IMR-90 (cell line): ENCODE results near the gene TATDN2. TPM values are rescaled to one million over a fixed set of nuclear protein-coding genes. Genes with fewer than 3 reads are reported as not detected.

ENCODE experiments used
- ATAC-seq: fragments of 200-7000 bp; cut with Tn5 transposase; 2 replicates; pipeline ENCODE4 v1.9.1; 2020; ENCODE audit warnings: low read depth, mild to moderate bottlenecking, moderate library complexity
- BruUV-seq: library from RNA; stranded (reverse); fragments of 400-500 nt; replicated peaks from 2 replicates; lab custom pipeline; 2021; lab: Mats Ljungman, UMichigan
- CTCF ChIA-PET: fragments of 300-600 bp; formaldehyde crosslinking; extraction: SDS; loops from one replicate; lab custom pipeline; 2021; ENCODE audit warnings: antibody characterized with exemption; lab: Yijun Ruan, JAX
- POLR2A ChIA-PET: fragments of 300-600 bp; sonication (Branson Sonifier 250); formaldehyde crosslinking; loops from one replicate; lab custom pipeline; 2022; ENCODE audit warnings: antibody characterized with exemption; ENCODE audit not compliant: unreplicated experiment; lab: Charles Lee
- DNase-seq: peaks from one replicate; pipeline ENCODE4 v3.0.0; 2013
- H2AFZ ChIP-seq: replicated peaks from 2 replicates; pipeline ENCODE3; 2013; ENCODE audit warnings: low read length, mild to moderate bottlenecking; ENCODE audit not compliant: poor library complexity
- H2AK5ac ChIP-seq: 2 replicates; pipeline ENCODE4 v1.6.1; 2013; ENCODE audit warnings: low read depth, low read length, inconsistent platforms
- H2AK9ac ChIP-seq: replicated peaks from 2 replicates; pipeline ENCODE3; 2013; ENCODE audit warnings: mild to moderate bottlenecking, low read depth, low read length, moderate library complexity; ENCODE audit not compliant: poor library complexity
- H2BK120ac ChIP-seq: 2 replicates; pipeline ENCODE4 v1.6.1; 2013; ENCODE audit warnings: low read depth, low read length, inconsistent platforms
- H2BK15ac ChIP-seq: 3 replicates; pipeline ENCODE4 v1.6.1; 2013; ENCODE audit warnings: low read depth, low read length, inconsistent platforms
- H2BK20ac ChIP-seq: 2 replicates; pipeline ENCODE4 v1.6.1; 2013; ENCODE audit warnings: low read depth, mild to moderate bottlenecking, inconsistent platforms, low read length, moderate library complexity
- H2BK5ac ChIP-seq: 2 replicates; pipeline ENCODE4 v1.6.1; 2013; ENCODE audit warnings: mild to moderate bottlenecking, low read depth, low read length, inconsistent platforms; ENCODE audit not compliant: poor library complexity, severe bottlenecking
- H3K14ac ChIP-seq: replicated peaks from 2 replicates; pipeline ENCODE4 v1.6.1; 2013; ENCODE audit warnings: low read depth, low read length, inconsistent platforms
- H3K18ac ChIP-seq: 2 replicates; pipeline ENCODE4 v1.6.1; 2013; ENCODE audit warnings: low read depth, low read length, control low read depth
- H3K23ac ChIP-seq: 2 replicates; pipeline ENCODE4 v1.6.1; 2013; ENCODE audit warnings: low read depth, low read length, inconsistent platforms
- H3K27ac ChIP-seq: 2 replicates; pipeline ENCODE4 v1.5.1; 2013; ENCODE audit warnings: mild to moderate bottlenecking, control low read depth, low read length; ENCODE audit not compliant: insufficient read depth
- H3K27me3 ChIP-seq: 2 replicates; pipeline ENCODE4 v1.6.1; 2013; ENCODE audit warnings: low read length; ENCODE audit not compliant: control insufficient read depth, insufficient read depth
- H3K36me3 ChIP-seq: 2 replicates; pipeline ENCODE4 v1.6.1; 2013; ENCODE audit warnings: low read length, mixed read lengths; ENCODE audit not compliant: control insufficient read depth, insufficient read depth
- H3K4ac ChIP-seq: 2 replicates; pipeline ENCODE4 v1.6.1; 2013; ENCODE audit warnings: low read depth, low read length, inconsistent platforms
- H3K4me1 ChIP-seq: 2 replicates; pipeline ENCODE4 v1.6.1; 2013; ENCODE audit warnings: low read length, mixed read lengths; ENCODE audit not compliant: control insufficient read depth, insufficient read depth
- H3K4me2 ChIP-seq: 2 replicates; pipeline ENCODE4 v1.6.1; 2013; ENCODE audit warnings: low read depth, mild to moderate bottlenecking, control low read depth, low read length, moderate library complexity
- H3K4me3 ChIP-seq: 2 replicates; pipeline ENCODE4 v1.5.1; 2013; ENCODE audit warnings: low read depth, mild to moderate bottlenecking, control low read depth, low read length, moderate library complexity; ENCODE audit not compliant: insufficient read depth
- H3K56ac ChIP-seq: 2 replicates; pipeline ENCODE4 v1.6.1; 2013; ENCODE audit warnings: low read length, inconsistent platforms; ENCODE audit not compliant: insufficient read depth; ENCODE audit errors: extremely low read depth
- H3K79me1 ChIP-seq, 2 experiments: 2 replicates each; pipeline ENCODE4 v1.6.1; 2013; ENCODE audit warnings: low read length in 2 of 2, inconsistent platforms in 1 of 2, low read depth in 1 of 2
- H3K9ac ChIP-seq: 2 replicates; pipeline ENCODE4 v1.6.1; 2013; ENCODE audit warnings: low read depth, low read length, control low read depth
- H3K9me1 ChIP-seq: 2 replicates; pipeline ENCODE4 v1.6.1; 2013; ENCODE audit warnings: low read length, inconsistent platforms; ENCODE audit not compliant: insufficient read depth
- H3K9me3 ChIP-seq: 2 replicates; pipeline ENCODE4 v1.6.1; 2013; ENCODE audit warnings: low read length; ENCODE audit not compliant: control insufficient read depth, insufficient read depth
- H4K20me1 ChIP-seq: 2 replicates; pipeline ENCODE4 v1.6.1; 2013; ENCODE audit warnings: low read length, inconsistent platforms; ENCODE audit not compliant: insufficient read depth
- H4K5ac ChIP-seq: 2 replicates; pipeline ENCODE4 v1.6.1; 2013; ENCODE audit warnings: mild to moderate bottlenecking, low read depth, low read length, control low read depth
- H4K8ac ChIP-seq, 2 experiments: 2 replicates each; pipeline ENCODE4 v1.6.1; 2013; ENCODE audit warnings: low read depth in 2 of 2, low read length in 2 of 2, control low read depth in 1 of 2, inconsistent platforms in 1 of 2
- H4K91ac ChIP-seq: 2 replicates; pipeline ENCODE4 v1.6.1; 2013; ENCODE audit warnings: low read depth, low read length, inconsistent platforms; ENCODE audit not compliant: insufficient read depth
- BHLHE40 ChIP-seq: fragments of 150-350 bp; IDR thresholded peaks from 2 replicates; pipeline ENCODE4 v1.6.1; 2016; ENCODE audit warnings: mild to moderate bottlenecking, low read depth, low read length
- CTCF ChIP-seq: conservative IDR thresholded peaks from 2 replicates; pipeline ENCODE4 v1.5.1; 2012; ENCODE audit warnings: mild to moderate bottlenecking, low read depth, low read length, improper control_type of control experiment
- MAZ ChIP-seq: IDR thresholded peaks from 2 replicates; pipeline ENCODE4 v1.6.1; 2012; ENCODE audit warnings: low read depth, mild to moderate bottlenecking, low read length, improper control_type of control experiment, moderate library complexity, borderline replicate concordance
- NFE2L2 ChIP-seq: fragments of 150-350 bp; IDR thresholded peaks from 2 replicates; pipeline ENCODE4 v1.6.1; 2016; ENCODE audit warnings: low read depth, mild to moderate bottlenecking, low read length
- RCOR1 ChIP-seq: IDR thresholded peaks from 2 replicates; pipeline ENCODE4 v1.6.1; 2012; ENCODE audit warnings: mild to moderate bottlenecking, low read length, improper control_type of control experiment; ENCODE audit not compliant: insufficient replicate concordance
- WGBS, 2 experiments: methylation state at CpG; one replicate each; pipeline versions ENCODE4 v1.1.5 to v1.1.7; 2013; ENCODE audit warnings: missing lambda C conversion rate in 2 of 2; ENCODE audit not compliant: insufficient read length in 1 of 2; ENCODE audit errors: extremely low coverage in 2 of 2; 5-methylcytosine and 5-hydroxymethylcytosine counted together
- dilution Hi-C: fragments of 300-500 bp; cut with HindIII; formaldehyde crosslinking; loops from one replicate; pipeline ENCODE4 v1.14.3; 2018; ENCODE audit warnings: low sequenced_read_pairs; ENCODE audit not compliant: unreplicated experiment
- in situ Hi-C: fragments of 300-500 bp; cut with MboI; formaldehyde crosslinking; loops from 3 replicates; pipeline ENCODE4 v1.14.3; 2019; ENCODE audit warnings: low sequenced_read_pairs, inconsistent platforms, mixed read lengths
- intact Hi-C: fragments of 100-400 bp; cut with micrococcal nuclease; formaldehyde crosslinking; loops from 2 replicates; pipeline ENCODE4 v1.10.0; 2022
- polyA plus RNA-seq, 3 experiments: library from polyadenylated mRNA; depleted of rRNA; stranded (reverse); fragments of >200 nt; gene quantifications; 2 replicates each; pipeline ENCODE4 v1.2.3, GENCODE V29; 2012; ENCODE audit warnings: low replicate concordance in 1 of 3
- total RNA-seq: library from RNA; depleted of rRNA; stranded (reverse); fragments of >200 nt; gene quantifications from 2 replicates; pipeline ENCODE4 v1.2.3, GENCODE V29; 2012

The TATDN2 gene
- total and polyA plus RNA-seq, 2 of the 4 experiments (the other 2 are of a cell fraction), result 9.0 to 18.8 TPM

GRCh38 chr3:10251006-10251405, 2.7 kb downstream of the TATDN2 start:
- Histone ChIP-seq H2BK5ac (no peak overlapping the region), H3K14ac (0 out of 2 replicates have a peak overlapping the region, but pooled peaks have one; percentile 21), H2AK5ac (no peak overlapping the region), H3K36me3 (peaks cover 19% of the 10 kb centered on the region), H4K20me1 (peaks cover 32% of the 10 kb centered on the region), H3K9me3 (no peaks in the 10 kb centered on the region), H4K91ac (no peak overlapping the region), H4K8ac (no peak overlapping the region), H3K4me3 (no peak overlapping the region), H3K18ac (no peak overlapping the region), H2BK15ac (no peak overlapping the region), H2AK9ac (no peak overlapping the region), H3K27ac (no peak overlapping the region), H3K27me3 (no peaks in the 10 kb centered on the region), H3K4ac (no peak overlapping the region), H4K5ac (no peak overlapping the region), H3K23ac (peak overlapping the region; percentile 56; the same call in 1 of the 2 replicates), H3K56ac (no peak overlapping the region), H3K9me1 (peaks cover 19% of the 10 kb centered on the region), H3K4me1 (peaks cover 5% of the 10 kb centered on the region; the same call in 1 of the 2 replicates), H2BK20ac (no peak overlapping the region), H2BK120ac (no peak overlapping the region), H3K4me2 (peak overlapping the region; percentile 93; the same call in 1 of the 2 replicates), H3K79me1 (peaks cover 38 to 68% of the 10 kb centered on the region in 2 experiments), H2AFZ (no peak overlapping the region), H3K9ac (no peak overlapping the region)
- ChIA-PET CTCF (interaction anchor here (1.1 kb wide), 1 partner anchor 14 kb away, joined by 3 read pairs; no protein-coding TSS in a partner anchor), POLR2A (no interaction called here)
- intact Hi-C loops (no loop called here), in situ Hi-C loops (no loop called here), dilution Hi-C loops (no loop called here)
- no peak for TF ChIP-seq RCOR1
- no peak for TF ChIP-seq CTCF
- no peak for TF ChIP-seq MAZ
- TF ChIP-seq NFE2L2, result no peak
- TF ChIP-seq BHLHE40, result no peak
- WGBS, 2 experiments, result no CpG with 5 or more reads among the region's 3 CpGs
- DNase-seq (no peak), ATAC-seq (no peak)
- BruUV-seq, result no TSS peak
